Effector memory CD4-positive, alpha-beta T cell (primary cell): ENCODE data around the gene ATXN1.

Experiments
- DNase-seq, 3 donors: peaks; one replicate each; pipeline ENCODE4 v3.0.0-alpha.2; 2020
- H3K27ac ChIP-seq: 2 replicates; pipeline ENCODE4 v1.7.0; 2013; ENCODE audit warnings: mild to moderate bottlenecking, low read length, moderate library complexity; ENCODE audit not compliant: insufficient read depth, poor library complexity, severe bottlenecking
- H3K27me3 ChIP-seq: replicated peaks from 2 replicates; pipeline ENCODE4 v1.7.0; 2013; ENCODE audit warnings: mild to moderate bottlenecking, low read length; ENCODE audit not compliant: insufficient read depth, control insufficient read depth, poor library complexity, severe bottlenecking
- H3K36me3 ChIP-seq: 2 replicates; pipeline ENCODE4 v1.7.0; 2013; ENCODE audit warnings: mild to moderate bottlenecking, low read length, moderate library complexity; ENCODE audit not compliant: control insufficient read depth, insufficient read depth
- H3K4me1 ChIP-seq: 2 replicates; pipeline ENCODE4 v1.7.0; 2013; ENCODE audit warnings: low read length, mild to moderate bottlenecking; ENCODE audit not compliant: control insufficient read depth, insufficient read depth, poor library complexity, severe bottlenecking
- H3K4me3 ChIP-seq: 2 replicates; pipeline ENCODE4 v1.7.0; 2013; ENCODE audit warnings: low read length, low read depth, mild to moderate bottlenecking; ENCODE audit not compliant: insufficient read depth, poor library complexity, severe bottlenecking
- H3K9me3 ChIP-seq: 2 replicates; pipeline ENCODE4 v1.7.0; 2013; ENCODE audit warnings: mild to moderate bottlenecking, low read length, moderate library complexity; ENCODE audit not compliant: control insufficient read depth

ATXN1 gene

DNA sequence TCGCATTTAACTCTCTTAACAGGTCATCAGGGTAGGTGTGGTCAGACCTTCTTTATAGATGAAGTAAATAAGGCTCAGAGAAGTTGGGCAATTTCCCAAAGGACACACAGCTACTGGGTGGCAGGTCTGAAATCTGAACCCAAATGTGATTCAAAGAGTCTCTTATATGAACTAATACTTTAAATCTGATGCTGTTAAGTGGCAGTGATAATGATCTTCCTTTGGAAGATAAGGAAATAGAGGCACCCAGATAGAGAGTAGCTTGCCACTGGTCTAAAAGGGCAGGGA, 285.8 kb downstream of the ATXN1 start:
- Histone ChIP-seq H3K36me3 (no peaks in the 10 kb centered on the region), H3K27ac (peak overlapping the region; percentile 21), H3K9me3 (no peaks in the 10 kb centered on the region), H3K4me3 (no peak overlapping the region), H3K27me3 (no peaks in the 10 kb centered on the region), H3K4me1 (peaks cover 18% of the 10 kb centered on the region)
- no peak for DNase-seq

DNA sequence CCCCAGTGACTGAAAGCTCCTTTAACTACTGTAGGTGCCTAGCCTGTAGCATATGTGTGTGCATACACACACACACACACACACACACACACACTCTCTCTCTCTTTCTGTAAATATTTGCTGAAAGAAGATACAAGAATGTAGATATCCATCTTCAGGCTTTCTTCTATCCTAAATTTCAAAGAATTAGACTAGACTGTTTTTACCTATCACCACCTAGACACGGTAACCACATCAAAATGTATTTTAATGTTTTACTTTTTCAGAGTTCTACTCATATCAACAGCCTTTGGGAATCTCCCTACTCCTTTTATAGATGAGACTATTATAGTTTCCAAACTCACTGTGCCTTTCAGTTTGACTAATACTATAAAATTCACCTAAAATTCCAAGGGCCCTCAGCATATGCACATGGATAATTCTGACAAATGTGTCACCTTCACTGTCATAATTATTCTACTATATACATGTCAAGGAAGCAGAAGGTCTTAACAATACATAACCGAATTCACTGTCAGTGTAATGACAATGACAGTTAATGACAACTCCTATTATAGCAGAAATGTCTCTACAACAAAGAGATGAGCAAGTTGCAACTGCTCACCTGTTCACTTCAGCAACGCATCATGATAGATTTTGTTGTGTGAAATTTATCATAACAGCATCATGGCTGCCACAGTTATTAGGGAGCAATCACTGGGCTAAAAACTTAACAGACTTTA, 286.3 kb downstream of the ATXN1 start:
- no peaks in the 10 kb centered on the region for H3K9me3 ChIP-seq
- H3K27me3 ChIP-seq, result no peaks in the 10 kb centered on the region
- peaks cover 16% of the 10 kb centered on the region for H3K4me1 ChIP-seq
- H3K4me3 ChIP-seq, result no peak overlapping the region
- no peaks in the 10 kb centered on the region for H3K36me3 ChIP-seq
- no peak for DNase-seq
- peak overlapping the region; percentile 48 for H3K27ac ChIP-seq

DNA sequence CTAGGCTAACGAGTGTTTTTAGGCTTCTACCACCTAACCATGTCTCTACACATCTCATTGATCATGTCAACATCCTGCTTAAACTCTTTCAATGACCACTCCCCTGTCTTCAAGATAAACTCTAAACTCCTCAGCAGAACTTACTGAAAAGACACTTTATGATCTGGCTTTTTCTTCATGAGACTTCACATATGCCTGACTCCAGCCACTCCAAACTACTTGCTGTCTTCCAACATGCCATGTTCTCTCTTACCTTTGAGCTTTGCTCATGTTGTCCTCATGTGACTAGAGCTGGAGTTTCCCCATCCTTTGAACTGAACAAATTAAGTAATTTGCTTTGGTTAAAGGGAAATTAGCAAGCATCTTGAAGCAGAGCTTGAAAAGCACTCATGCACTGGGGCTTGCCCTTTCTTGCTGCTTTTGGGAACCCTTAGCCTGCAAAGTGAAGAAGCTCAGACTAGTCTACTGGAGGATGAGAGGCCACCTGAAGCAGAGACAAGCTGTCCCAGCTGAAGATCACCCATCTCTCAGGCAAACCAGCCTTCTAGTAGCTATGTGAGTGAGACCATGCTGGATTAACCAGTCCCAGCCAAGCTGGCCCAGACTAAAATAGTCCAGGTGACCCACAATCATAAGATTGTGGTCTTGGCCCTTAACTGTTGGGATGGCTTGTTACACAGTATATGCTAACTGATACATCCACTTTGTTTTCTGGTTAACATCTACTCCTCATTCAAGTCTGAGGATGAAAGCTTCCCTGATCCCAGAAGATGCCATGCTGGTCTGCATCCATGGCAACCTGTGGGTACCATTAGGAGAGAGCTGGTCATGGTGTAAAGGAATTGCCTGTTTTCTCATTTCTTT, 287.1 kb downstream of the ATXN1 start:
- H3K9me3 ChIP-seq, result no peaks in the 10 kb centered on the region
- DNase-seq, result no peak
- no peaks in the 10 kb centered on the region for H3K36me3 ChIP-seq
- peak overlapping the region; percentile 48 for H3K27ac ChIP-seq
- no peak overlapping the region for H3K4me3 ChIP-seq
- peaks cover 16% of the 10 kb centered on the region for H3K4me1 ChIP-seq
- no peaks in the 10 kb centered on the region for H3K27me3 ChIP-seq

DNA sequence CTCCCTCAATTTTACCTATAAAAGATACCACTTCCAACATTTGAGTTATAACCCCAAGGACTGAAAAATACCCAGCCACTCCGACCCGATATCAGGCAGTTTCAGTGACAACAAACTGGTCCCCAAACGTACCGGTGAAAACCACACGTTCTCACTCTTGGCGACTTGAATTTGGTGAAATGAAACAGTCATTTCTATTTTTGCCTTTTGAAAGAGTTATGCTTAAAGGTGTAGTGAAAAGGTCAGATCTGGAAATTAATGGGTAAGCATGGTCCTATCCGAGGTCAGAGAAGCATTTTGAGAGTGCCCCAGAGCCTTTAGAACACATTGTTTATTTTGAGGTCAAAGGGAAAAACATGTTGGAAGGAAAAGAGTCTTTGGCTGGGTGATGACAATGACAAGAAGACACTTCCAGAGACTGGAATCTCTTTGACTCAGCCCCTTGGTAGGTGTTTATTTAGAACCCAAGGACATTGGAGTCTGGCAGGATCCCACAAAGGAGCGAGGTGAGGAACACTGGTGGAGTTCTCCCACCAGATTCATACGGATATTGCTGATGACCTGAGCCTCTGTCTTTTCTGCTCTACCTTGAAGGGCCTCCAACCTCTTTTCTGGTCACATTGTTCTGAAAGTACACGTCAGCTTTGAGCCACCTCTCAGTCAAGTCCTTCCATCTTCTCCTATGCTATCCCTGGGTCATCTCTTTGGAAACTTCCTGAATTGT, 287.9 kb downstream of the ATXN1 start:
- no peaks in the 10 kb centered on the region for H3K27me3 ChIP-seq
- no peaks in the 10 kb centered on the region for H3K9me3 ChIP-seq
- H3K36me3 ChIP-seq, result no peaks in the 10 kb centered on the region
- H3K4me3 ChIP-seq, result no peak overlapping the region
- H3K4me1 ChIP-seq, result peaks cover 16% of the 10 kb centered on the region
- no peak overlapping the region for H3K27ac ChIP-seq
- DNase-seq, result no peak

DNA sequence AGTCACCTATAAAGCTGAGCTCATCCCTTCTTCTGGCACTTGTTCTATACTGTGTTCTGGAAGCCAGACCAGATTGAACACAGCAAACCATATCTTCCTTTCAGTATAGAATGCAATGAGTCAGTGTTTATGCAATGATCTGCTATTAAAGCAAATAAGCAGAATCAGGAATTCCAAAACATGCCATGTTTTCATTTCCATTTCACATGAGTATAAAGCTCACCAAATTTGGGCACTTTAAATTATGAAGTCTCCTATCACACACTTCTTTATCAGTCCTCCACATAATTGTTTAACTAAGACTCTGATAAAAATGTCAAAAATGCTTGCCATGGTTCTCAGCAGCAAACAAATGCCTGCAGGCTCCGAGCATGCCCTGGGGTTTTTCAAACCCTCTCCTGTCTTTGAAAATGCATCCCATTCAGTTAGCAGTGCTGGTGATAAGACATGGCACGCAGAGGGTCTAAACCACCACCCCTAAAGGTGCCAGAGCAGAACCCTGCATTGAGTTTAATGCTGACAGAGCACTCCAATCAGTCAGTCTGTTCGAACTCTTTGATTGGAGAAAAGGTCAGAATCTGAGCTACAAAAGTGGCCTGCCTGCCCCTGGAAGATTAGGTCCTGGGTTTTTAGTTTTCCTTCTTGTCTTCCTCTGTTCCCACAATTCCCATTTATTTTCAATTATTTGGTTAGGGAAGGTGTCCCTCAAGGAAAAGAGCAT, 288.8 kb downstream of the ATXN1 start:
- Histone ChIP-seq H3K27ac (no peak overlapping the region), H3K27me3 (no peaks in the 10 kb centered on the region)
- no peak for DNase-seq

DNA sequence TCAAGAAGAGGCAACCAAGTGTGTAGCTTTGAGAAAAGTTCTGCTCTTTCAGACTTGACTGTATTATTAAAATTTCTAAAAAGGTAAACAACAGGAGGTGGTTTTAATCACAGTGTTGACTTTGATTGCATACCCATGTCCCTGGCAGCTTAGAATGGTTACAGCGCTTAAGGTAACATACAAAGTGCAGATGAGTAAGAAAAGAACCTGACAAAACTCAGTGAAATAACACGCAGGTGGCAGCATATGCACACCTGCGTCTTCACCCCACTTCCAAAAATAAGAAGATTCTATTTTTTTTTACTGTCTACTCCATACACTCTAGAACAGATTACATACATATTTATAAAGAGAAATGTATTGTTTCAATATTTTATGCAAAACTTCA, 289.4 kb downstream of the ATXN1 start:
- Histone ChIP-seq H3K9me3 (no peaks in the 10 kb centered on the region), H3K27ac (no peak overlapping the region), H3K36me3 (no peaks in the 10 kb centered on the region), H3K4me1 (peaks cover 16% of the 10 kb centered on the region), H3K4me3 (no peak overlapping the region), H3K27me3 (no peaks in the 10 kb centered on the region)
- DNase-seq, result no peak

More for the DNA sequence above, 288.8 kb downstream of the ATXN1 start:
- no peaks in the 10 kb centered on the region for H3K9me3 ChIP-seq
- no peak overlapping the region for H3K4me3 ChIP-seq
- no peaks in the 10 kb centered on the region for H3K36me3 ChIP-seq
- H3K4me1 ChIP-seq, result peaks cover 16% of the 10 kb centered on the region

DNA sequence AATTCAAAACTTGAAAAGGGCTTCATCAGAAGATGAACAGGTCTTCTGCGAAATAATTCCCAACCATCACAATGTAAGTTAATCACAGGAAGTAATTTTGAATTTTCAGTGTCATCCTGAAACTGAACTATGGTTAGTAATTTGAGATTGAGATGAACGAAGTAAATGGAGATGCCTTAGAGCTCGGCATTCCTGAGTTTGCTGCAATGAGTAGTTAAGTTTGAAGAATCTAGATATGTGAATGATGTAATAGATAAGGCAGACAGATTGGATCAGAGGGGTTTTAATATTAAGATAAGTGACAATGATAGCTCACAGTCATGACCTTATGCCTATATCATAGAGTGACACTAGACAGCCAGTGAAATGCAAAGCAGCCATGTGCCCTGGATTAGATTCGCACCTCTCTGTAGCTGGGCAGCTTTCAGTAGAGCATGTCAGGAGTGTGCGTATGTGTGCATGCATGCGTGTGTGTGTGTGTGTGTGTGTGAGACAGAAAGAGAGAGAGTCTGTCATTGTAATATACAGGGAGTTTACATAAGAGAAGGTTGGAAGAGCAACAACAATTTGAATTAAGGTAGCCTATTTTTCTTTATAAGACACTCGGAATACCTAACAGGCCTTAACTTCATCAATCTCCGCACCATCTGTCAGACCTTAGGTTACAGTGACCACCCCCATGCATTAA, 289.9 kb downstream of the ATXN1 start:
- Histone ChIP-seq H3K27ac (no peak overlapping the region), H3K4me3 (no peak overlapping the region), H3K4me1 (peaks cover 16% of the 10 kb centered on the region), H3K36me3 (no peaks in the 10 kb centered on the region), H3K9me3 (no peaks in the 10 kb centered on the region), H3K27me3 (no peaks in the 10 kb centered on the region)
- no peak for DNase-seq

DNA sequence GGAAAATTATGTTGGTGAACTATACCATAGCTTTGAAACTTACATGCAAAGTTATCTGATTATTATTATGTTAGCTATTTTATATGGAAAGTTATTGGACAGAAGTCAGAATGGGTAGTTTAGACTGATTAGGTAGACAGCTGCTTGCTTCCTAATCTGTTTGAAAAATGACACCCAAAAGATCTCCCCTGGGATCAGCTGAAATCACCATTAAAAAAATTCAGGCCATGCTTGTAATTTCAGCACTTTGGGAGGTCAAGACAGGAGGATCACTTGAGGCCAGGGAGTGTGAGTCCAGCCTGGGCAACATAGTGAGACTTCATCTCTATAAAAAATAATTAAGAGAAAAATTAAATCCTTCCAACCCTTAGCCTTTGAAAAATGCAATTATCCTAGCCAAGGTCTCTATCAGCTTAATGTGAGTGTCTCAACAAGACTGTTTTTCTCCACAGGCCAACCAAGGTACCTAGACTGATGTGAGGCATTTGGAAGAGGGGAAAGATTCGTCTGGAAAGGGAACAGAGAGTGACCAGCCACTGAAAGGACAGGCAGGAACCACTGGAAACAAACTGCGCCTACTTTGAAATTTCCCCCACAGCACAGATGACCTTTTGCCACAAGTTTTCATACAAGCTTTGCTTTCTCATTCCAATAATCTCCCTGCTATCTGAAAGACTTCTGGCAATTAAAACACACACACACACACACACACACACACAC, 290.6 kb downstream of the ATXN1 start:
- no peak overlapping the region for H3K27ac ChIP-seq
- H3K4me3 ChIP-seq, result no peak overlapping the region
- no peaks in the 10 kb centered on the region for H3K27me3 ChIP-seq
- DNase-seq, result no peak
- H3K4me1 ChIP-seq, result peaks cover 16% of the 10 kb centered on the region
- H3K36me3 ChIP-seq, result no peaks in the 10 kb centered on the region
- H3K9me3 ChIP-seq, result no peaks in the 10 kb centered on the region
